A375 (cell line): ENCODE results near the gene ZNF770. TPM values are rescaled to one million over a fixed set of nuclear protein-coding genes. Genes with fewer than 3 reads are reported as not detected.

Experiments used
- total RNA-seq: library from RNA; depleted of rRNA; stranded (reverse); fragments of >200 nt; shearing (Covaris generic); gene quantifications from 2 replicates; pipeline ENCODE4 v1.2.3, GENCODE V29; 2014; rRNA removed

Gene ZNF770, protein sequence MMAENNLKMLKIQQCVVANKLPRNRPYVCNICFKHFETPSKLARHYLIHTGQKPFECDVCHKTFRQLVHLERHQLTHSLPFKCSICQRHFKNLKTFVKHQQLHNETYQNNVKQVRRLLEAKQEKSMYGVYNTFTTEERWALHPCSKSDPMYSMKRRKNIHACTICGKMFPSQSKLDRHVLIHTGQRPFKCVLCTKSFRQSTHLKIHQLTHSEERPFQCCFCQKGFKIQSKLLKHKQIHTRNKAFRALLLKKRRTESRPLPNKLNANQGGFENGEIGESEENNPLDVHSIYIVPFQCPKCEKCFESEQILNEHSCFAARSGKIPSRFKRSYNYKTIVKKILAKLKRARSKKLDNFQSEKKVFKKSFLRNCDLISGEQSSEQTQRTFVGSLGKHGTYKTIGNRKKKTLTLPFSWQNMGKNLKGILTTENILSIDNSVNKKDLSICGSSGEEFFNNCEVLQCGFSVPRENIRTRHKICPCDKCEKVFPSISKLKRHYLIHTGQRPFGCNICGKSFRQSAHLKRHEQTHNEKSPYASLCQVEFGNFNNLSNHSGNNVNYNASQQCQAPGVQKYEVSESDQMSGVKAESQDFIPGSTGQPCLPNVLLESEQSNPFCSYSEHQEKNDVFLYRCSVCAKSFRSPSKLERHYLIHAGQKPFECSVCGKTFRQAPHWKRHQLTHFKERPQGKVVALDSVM
- total RNA-seq = 15.4 and 16.4 TPM in 2 replicates

DNA sequence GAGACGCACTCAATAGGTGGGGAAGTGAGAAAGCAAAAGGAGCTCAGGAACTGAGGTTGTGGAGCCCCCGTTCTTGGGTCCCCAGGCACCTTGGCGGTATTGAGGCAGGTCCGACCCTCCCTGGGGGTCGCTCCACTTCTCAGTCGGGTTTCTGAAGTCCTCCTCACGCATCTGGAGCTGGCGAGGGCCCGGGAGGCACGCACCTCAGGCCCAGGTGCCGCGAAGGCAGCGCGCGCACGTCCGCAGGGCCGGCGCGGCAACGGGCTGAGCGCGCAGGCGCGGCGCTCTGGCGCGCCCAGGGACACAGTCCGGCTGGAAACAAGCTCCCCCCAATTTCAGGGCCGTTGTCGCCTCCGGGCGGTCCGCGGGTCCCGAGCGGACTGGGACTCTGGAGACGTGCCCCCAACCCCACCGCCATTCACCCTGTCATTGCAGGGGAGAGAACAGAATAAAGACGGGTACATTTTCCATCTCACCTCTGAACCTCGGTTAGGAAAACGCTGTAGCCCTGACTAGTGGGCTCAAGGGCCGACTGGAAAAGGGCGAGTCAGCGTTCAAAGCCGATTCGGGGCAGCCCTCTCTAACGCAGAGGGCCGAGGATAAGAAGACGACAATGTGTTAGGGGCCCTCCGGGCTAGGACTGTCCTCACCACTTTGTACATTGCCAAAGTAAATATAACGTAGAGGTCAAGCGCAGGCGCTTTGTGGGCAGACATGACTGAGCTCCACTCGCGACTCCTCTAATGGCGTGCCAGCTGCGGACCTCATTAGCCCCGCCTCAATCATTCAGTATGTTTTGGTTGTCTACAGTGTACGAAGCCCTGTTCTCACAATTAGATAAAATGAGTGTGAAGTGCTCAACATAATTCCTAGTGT is at the start of gene ZNF770:
TSS of gene ZNF770 (minus strand) at position 261 of the 876 bp plus-strand sequence. CDS start 4,853 bp downstream, outside the sequence.

DNA sequence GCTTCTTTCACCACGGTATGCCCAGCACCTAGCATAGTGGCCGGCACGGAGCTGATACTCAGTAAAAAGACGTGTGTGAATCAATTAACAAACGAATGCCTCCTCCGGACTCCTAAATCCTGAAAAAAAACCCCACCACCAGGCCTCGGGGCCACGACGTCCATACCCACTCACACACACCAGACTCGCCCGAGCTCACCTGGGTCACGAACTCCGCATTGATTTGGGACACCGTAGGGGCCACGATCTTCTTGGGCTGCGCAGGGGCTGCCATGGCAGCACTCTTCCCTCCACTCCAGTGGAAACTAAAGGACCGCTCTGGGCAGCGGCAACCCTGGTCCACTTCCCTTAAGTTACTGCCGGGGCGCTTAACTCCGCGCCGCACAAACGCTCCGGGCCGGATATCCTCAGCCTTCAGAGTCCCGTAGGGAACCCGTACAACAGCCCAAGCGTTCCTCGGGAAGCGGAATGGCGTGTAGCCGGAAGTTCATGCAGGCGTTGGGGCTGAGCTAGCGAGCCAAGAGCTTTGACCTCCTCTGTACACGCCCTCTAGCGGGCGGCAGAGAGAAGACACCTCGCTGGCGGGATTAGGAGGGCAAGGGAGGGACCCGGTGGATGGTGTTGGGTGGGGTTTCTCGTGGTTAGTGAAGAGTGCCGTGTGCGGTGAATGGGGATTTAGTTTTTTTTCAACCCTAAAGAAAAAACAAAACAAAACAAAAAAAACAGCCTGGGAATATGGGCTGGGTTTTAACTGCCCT is 18.6 kb downstream of the ZNF770 start, which contains the start of gene AQR:
TSS of gene AQR (minus strand) at position 403 of the 758 bp plus-strand sequence. CDS start at position 274, 129 bp downstream.

Other genes with a start within 250 kb of the ZNF770 start
- not detected in 2 replicates for gene GJD2, start 233.3 kb downstream of the ZNF770 start, total RNA-seq
- not detected in 2 replicates for gene ACTC1, start 192.7 kb downstream of the ZNF770 start, total RNA-seq
- gene AQR, start 18.5 kb downstream of the ZNF770 start, total RNA-seq = 19.7 and 23.5 TPM in 2 replicates
- gene NANOGP8, start 97.0 kb upstream of the ZNF770 start, total RNA-seq = 0.64 TPM in 1 of 2 replicates, not detected in the other